ENCODE results near the gene UGT1A4. TPM values are rescaled to one million over a fixed set of nuclear protein-coding genes. Genes with fewer than 3 reads are reported as not detected.

Gene UGT1A4
- total RNA-seq, 1 experiment from 2014 or later: 0.12 TPM

DNA sequence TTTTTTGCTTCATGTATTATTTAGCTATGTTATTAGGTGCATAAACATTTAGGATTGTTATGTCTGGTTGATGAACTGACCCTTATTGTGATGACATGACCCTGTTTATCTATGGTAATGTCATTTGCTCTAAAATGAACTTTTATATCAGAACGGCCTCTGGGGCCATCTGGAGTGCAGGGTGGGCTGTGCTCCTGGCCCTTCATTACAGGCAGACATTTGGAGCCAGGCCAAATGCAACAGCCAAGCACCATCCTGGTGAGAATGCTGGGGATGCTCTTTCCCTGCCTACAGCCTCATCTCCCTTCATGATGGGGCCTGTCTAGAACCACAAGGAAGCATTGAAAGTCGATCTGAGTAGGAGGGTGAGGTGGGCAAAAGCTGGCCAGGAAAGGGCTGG is 97.8 kb downstream of the UGT1A4 start:
- Histone ChIP-seq H3K4me3 (replicated peaks in 1 of 2; ENCODE audit: low read depth in 1 of 2, low read length in 2 of 2) (no peak overlapping the region), H3K4me2 (ENCODE audit: low read length) (no peak overlapping the region), H3K27me3 (ENCODE audit: insufficient read depth, low read length) (no peaks in the 10 kb centered on the region), H3K9me2 (ENCODE audit: insufficient read depth) (no peaks in the 10 kb centered on the region), H3K4me1 (ENCODE audit: control insufficient read depth in 1 of 2, insufficient read depth in 2 of 2, low read length in 2 of 2) (no peaks in the 10 kb centered on the region), H3K36me3 (ENCODE audit: control insufficient read depth in 1 of 2, insufficient read depth in 2 of 2, low read length in 2 of 2) (no peaks in the 10 kb centered on the region), H3K9ac (ENCODE audit: low read length) (no peak overlapping the region), H3K79me2 (ENCODE audit: insufficient read depth, low read length) (no peaks in the 10 kb centered on the region), H3K9me3 (ENCODE audit: control insufficient read depth in 1 of 2, insufficient read depth in 1 of 2, low read depth in 1 of 2, low read length in 2 of 2) (no peaks in the 10 kb centered on the region), H3K27ac (ENCODE audit: low read depth, low read length) (no peak overlapping the region), H2AFZ (ENCODE audit: low read depth, low read length, poor library complexity, severe bottlenecking) (no peak overlapping the region), H4K20me1 (ENCODE audit: insufficient read depth) (no peaks in the 10 kb centered on the region)
- ChIA-PET RAD21 (ENCODE audit: low non-redundant PET in 1 of 2, low total read pairs in 2 of 2, uncharacterized antibody in 2 of 2, unreplicated experiment in 2 of 2) (no interaction called here), CTCF (no interaction called here), POLR2A (no interaction called here)
- DNase-seq (ENCODE audit: low read depth, low spot score) (no peak), ATAC-seq (no peak)
- TF ChIP-seq EZH2 (IDR thresholded peaks at IDR 0.05) (no peak), EGR1 (IDR thresholded peaks at IDR 0.05; ENCODE audit: low read depth) (no peak), RAD21 (IDR thresholded peaks at IDR 0.05; ENCODE audit: low read depth) (no peak), ELF1 (IDR thresholded peaks at IDR 0.05; ENCODE audit: borderline replicate concordance, low read depth) (no peak)
- TF ChIP-seq, protein P1, sequence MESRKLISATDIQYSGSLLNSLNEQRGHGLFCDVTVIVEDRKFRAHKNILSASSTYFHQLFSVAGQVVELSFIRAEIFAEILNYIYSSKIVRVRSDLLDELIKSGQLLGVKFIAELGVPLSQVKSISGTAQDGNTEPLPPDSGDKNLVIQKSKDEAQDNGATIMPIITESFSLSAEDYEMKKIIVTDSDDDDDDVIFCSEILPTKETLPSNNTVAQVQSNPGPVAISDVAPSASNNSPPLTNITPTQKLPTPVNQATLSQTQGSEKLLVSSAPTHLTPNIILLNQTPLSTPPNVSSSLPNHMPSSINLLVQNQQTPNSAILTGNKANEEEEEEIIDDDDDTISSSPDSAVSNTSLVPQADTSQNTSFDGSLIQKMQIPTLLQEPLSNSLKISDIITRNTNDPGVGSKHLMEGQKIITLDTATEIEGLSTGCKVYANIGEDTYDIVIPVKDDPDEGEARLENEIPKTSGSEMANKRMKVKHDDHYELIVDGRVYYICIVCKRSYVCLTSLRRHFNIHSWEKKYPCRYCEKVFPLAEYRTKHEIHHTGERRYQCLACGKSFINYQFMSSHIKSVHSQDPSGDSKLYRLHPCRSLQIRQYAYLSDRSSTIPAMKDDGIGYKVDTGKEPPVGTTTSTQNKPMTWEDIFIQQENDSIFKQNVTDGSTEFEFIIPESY (IDR thresholded peaks at IDR 0.05; ENCODE audit: extremely low read depth, insufficient replicate concordance, low read length): no peak
- intact Hi-C loops (cut with micrococcal nuclease): no loop called here
- no TSS peak for BruUV-seq (replicated peaks)

DNA sequence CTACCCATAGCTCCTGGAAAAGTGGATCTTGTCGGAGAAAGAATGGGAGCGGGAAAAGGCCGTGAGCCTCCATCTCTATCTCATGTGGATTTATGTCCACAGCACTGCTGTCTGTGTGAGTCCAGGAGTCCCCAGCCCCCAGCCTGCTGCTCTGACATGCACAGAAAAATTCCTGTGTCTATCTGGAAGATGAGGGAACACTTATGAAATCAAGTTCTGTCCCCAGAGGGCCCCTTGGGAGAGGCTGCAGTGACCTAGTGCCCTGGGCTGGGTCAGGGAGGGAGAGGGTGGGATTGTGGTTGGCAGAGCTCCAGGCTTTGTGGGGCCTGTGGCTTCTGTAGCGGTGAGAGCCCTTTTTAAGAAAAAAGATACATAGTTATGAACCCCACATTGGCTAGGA is 98.2 kb downstream of the UGT1A4 start:
- POLR2A ChIA-PET: no interaction called here
- Histone ChIP-seq H3K9ac (ENCODE audit: low read length) (no peak overlapping the region), H3K79me2 (ENCODE audit: insufficient read depth, low read length) (no peaks in the 10 kb centered on the region), H3K4me1 (ENCODE audit: control insufficient read depth in 1 of 2, insufficient read depth in 2 of 2, low read length in 2 of 2) (no peaks in the 10 kb centered on the region), H3K4me2 (ENCODE audit: low read length) (no peak overlapping the region), H3K36me3 (ENCODE audit: control insufficient read depth in 1 of 2, insufficient read depth in 2 of 2, low read length in 2 of 2) (no peaks in the 10 kb centered on the region), H3K9me3 (ENCODE audit: control insufficient read depth in 1 of 2, insufficient read depth in 1 of 2, low read depth in 1 of 2, low read length in 2 of 2) (no peaks in the 10 kb centered on the region), H3K4me3 (replicated peaks in 1 of 2; ENCODE audit: low read depth in 1 of 2, low read length in 2 of 2) (no peak overlapping the region), H4K20me1 (ENCODE audit: insufficient read depth) (no peaks in the 10 kb centered on the region), H3K9me2 (ENCODE audit: insufficient read depth) (no peaks in the 10 kb centered on the region), H3K27ac (ENCODE audit: low read depth, low read length) (no peak overlapping the region), H2AFZ (ENCODE audit: low read depth, low read length, poor library complexity, severe bottlenecking) (no peak overlapping the region), H3K27me3 (ENCODE audit: insufficient read depth, low read length) (no peaks in the 10 kb centered on the region)
- intact Hi-C loops (cut with micrococcal nuclease): no loop called here
- ATAC-seq (no peak), DNase-seq (ENCODE audit: low read depth, low spot score) (no peak)
- no TSS peak for BruUV-seq (replicated peaks)
- RAD21 ChIA-PET (ENCODE audit: low non-redundant PET in 1 of 2, low total read pairs in 2 of 2, uncharacterized antibody in 2 of 2, unreplicated experiment in 2 of 2): no interaction called here
- CTCF ChIA-PET: no interaction called here
- TF ChIP-seq YY1 (IDR thresholded peaks at IDR 0.05; ENCODE audit: extremely low read depth, insufficient replicate concordance, low read depth, low read length) (no peak), ZFX (IDR thresholded peaks at IDR 0.05) (no peak), CBX3 (IDR thresholded peaks at IDR 0.05; ENCODE audit: low read depth) (no peak), RAD21 (IDR thresholded peaks at IDR 0.05; ENCODE audit: low read depth) (no peak), POLR2A (IDR thresholded peaks at IDR 0.05; ENCODE audit: borderline replicate concordance, extremely low read depth, insufficient read depth, insufficient read length) (no peak), SP1 (IDR thresholded peaks at IDR 0.05; ENCODE audit: low read depth) (no peak), ELF1 (IDR thresholded peaks at IDR 0.05; ENCODE audit: borderline replicate concordance, low read depth) (no peak), EZH2 (IDR thresholded peaks at IDR 0.05) (no peak), POLR2AphosphoS5 (IDR thresholded peaks at IDR 0.05; ENCODE audit: low read depth, low read length) (no peak), ZNF274 (IDR thresholded peaks at IDR 0.05; ENCODE audit: low read depth, low read length) (no peak), TCF7L2 (IDR thresholded peaks at IDR 0.05; ENCODE audit: borderline replicate concordance, extremely low read depth, insufficient read depth, insufficient read length) (no peak), CEBPB (IDR thresholded peaks at IDR 0.05; ENCODE audit: low read depth) (no peak)
- TF ChIP-seq, protein P2, sequence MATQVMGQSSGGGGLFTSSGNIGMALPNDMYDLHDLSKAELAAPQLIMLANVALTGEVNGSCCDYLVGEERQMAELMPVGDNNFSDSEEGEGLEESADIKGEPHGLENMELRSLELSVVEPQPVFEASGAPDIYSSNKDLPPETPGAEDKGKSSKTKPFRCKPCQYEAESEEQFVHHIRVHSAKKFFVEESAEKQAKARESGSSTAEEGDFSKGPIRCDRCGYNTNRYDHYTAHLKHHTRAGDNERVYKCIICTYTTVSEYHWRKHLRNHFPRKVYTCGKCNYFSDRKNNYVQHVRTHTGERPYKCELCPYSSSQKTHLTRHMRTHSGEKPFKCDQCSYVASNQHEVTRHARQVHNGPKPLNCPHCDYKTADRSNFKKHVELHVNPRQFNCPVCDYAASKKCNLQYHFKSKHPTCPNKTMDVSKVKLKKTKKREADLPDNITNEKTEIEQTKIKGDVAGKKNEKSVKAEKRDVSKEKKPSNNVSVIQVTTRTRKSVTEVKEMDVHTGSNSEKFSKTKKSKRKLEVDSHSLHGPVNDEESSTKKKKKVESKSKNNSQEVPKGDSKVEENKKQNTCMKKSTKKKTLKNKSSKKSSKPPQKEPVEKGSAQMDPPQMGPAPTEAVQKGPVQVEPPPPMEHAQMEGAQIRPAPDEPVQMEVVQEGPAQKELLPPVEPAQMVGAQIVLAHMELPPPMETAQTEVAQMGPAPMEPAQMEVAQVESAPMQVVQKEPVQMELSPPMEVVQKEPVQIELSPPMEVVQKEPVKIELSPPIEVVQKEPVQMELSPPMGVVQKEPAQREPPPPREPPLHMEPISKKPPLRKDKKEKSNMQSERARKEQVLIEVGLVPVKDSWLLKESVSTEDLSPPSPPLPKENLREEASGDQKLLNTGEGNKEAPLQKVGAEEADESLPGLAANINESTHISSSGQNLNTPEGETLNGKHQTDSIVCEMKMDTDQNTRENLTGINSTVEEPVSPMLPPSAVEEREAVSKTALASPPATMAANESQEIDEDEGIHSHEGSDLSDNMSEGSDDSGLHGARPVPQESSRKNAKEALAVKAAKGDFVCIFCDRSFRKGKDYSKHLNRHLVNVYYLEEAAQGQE (IDR thresholded peaks at IDR 0.05; ENCODE audit: low read depth): no peak

Measured in HCT116 (cell line).